CD14-positive monocyte (primary cell): ENCODE measurements around the gene MYOCOS. TPM values are rescaled to one million over a fixed set of nuclear protein-coding genes. Genes with fewer than 3 reads are reported as not detected.

Source experiments
- DNase-seq, 3 donors: peaks; one replicate each; pipeline ENCODE4 v3.0.0-alpha.2; 2011 to 2022
- H2AFZ ChIP-seq: 2 replicates; pipeline ENCODE4 v1.6.0; 2012; ENCODE audit warnings: mild to moderate bottlenecking, low read depth, low read length, inconsistent platforms; ENCODE audit not compliant: insufficient read depth, poor library complexity, severe bottlenecking
- H3K27ac ChIP-seq, 2 donors: 1 replicate in 1 of 2; 2 replicates in 1 of 2; pipeline ENCODE4 v1.5.1; 2012 to 2013; ENCODE audit warnings: low read length in 2 of 2, control low read depth in 1 of 2, inconsistent platforms in 1 of 2, low read depth in 1 of 2, mild to moderate bottlenecking in 1 of 2
- H3K27me3 ChIP-seq, 2 donors: one replicate each; pipeline versions ENCODE4 v1.6.0 to v1.6.1; 2011 to 2013; ENCODE audit warnings: low read length in 2 of 2; ENCODE audit not compliant: control insufficient read depth in 2 of 2, insufficient read depth in 2 of 2
- H3K36me3 ChIP-seq, 2 donors: replicated peaks in 1 of 2; 1 replicate in 1 of 2; 2 replicates in 1 of 2; pipeline versions ENCODE4 v1.5.1 to v1.6.1; 2012 to 2013; ENCODE audit warnings: low read length in 2 of 2, control low read depth in 1 of 2, inconsistent platforms in 1 of 2, mild to moderate bottlenecking in 1 of 2; ENCODE audit not compliant: insufficient read depth in 2 of 2, control insufficient read depth in 1 of 2
- H3K4me1 ChIP-seq, 2 donors: 1 replicate in 1 of 2; 2 replicates in 1 of 2; pipeline versions ENCODE4 v1.5.1 to v1.6.1; 2012 to 2013; ENCODE audit warnings: low read length in 2 of 2, control low read depth in 1 of 2, inconsistent platforms in 1 of 2, mild to moderate bottlenecking in 1 of 2, moderate library complexity in 1 of 2; ENCODE audit not compliant: insufficient read depth in 2 of 2, control insufficient read depth in 1 of 2
- H3K4me2 ChIP-seq: replicated peaks from 2 replicates; pipeline ENCODE3; 2012; ENCODE audit warnings: low read length, moderate library complexity, mild to moderate bottlenecking; ENCODE audit not compliant: poor library complexity, severe bottlenecking; ENCODE audit errors: extremely low read depth
- H3K4me3 ChIP-seq, 3 experiments: fragments of 200-600 bp in 1 of 3; sonication (generic) in 1 of 3; replicated peaks in 1 of 3; 1 replicate in 2 of 3; 2 replicates in 1 of 3; pipeline ENCODE4 v1.5.1; 2011 to 2013; ENCODE audit warnings: low read length in 3 of 3, mild to moderate bottlenecking in 3 of 3, control low read depth in 2 of 3, low read depth in 2 of 3, inconsistent platforms in 1 of 3, moderate library complexity in 1 of 3
- H3K79me2 ChIP-seq: 2 replicates; pipeline ENCODE4 v1.6.0; 2012; ENCODE audit warnings: mild to moderate bottlenecking, control low read depth, inconsistent platforms, low read length, moderate library complexity; ENCODE audit not compliant: insufficient read depth
- H3K9ac ChIP-seq: 2 replicates; pipeline ENCODE4 v1.6.0; 2017; ENCODE audit warnings: low read length, mild to moderate bottlenecking; ENCODE audit not compliant: insufficient read depth, poor library complexity, severe bottlenecking
- H3K9me3 ChIP-seq, 2 donors: replicated peaks in 1 of 2; 1 replicate in 1 of 2; 2 replicates in 1 of 2; pipeline versions ENCODE4 v1.5.1 to v1.6.1; 2012 to 2013; ENCODE audit warnings: low read length in 2 of 2, control low read depth in 1 of 2; ENCODE audit not compliant: control insufficient read depth in 1 of 2, insufficient read depth in 1 of 2
- H4K20me1 ChIP-seq: 2 replicates; pipeline ENCODE4 v1.6.0; 2012; ENCODE audit warnings: mild to moderate bottlenecking, low read length, control low read depth, moderate library complexity; ENCODE audit not compliant: insufficient read depth
- H3K27ac Mint-ChIP-seq, 7 donors: one replicate each; pipeline ENCODE4 v1.8.0; 2020; ENCODE audit warnings: mild to moderate bottlenecking in 7 of 7, mixed read lengths in 7 of 7, moderate library complexity in 6 of 7, inconsistent platforms in 2 of 7
- H3K27me3 Mint-ChIP-seq, 3 donors: one replicate each; pipeline ENCODE4 v1.8.0; 2021 to 2022; ENCODE audit warnings: low read depth in 3 of 3, mild to moderate bottlenecking in 3 of 3, mixed read lengths in 3 of 3, moderate library complexity in 3 of 3, inconsistent platforms in 1 of 3
- H3K36me3 Mint-ChIP-seq, 2 donors: one replicate each; pipeline ENCODE4 v1.8.0; 2020; ENCODE audit warnings: mixed read lengths in 2 of 2, inconsistent platforms in 1 of 2, mild to moderate bottlenecking in 1 of 2
- H3K4me1 Mint-ChIP-seq: one replicate; pipeline ENCODE4 v1.8.0; 2020; ENCODE audit warnings: mild to moderate bottlenecking, mixed read lengths
- H3K4me3 Mint-ChIP-seq, 2 donors: one replicate each; pipeline ENCODE4 v1.8.0; 2020; ENCODE audit warnings: mild to moderate bottlenecking in 2 of 2, mixed read lengths in 2 of 2, moderate library complexity in 1 of 2
- H3K9me3 Mint-ChIP-seq, 7 donors: one replicate each; pipeline ENCODE4 v1.8.0; 2020 to 2022; ENCODE audit warnings: mixed read lengths in 7 of 7, mild to moderate bottlenecking in 6 of 7, moderate library complexity in 6 of 7, inconsistent platforms in 2 of 7
- WGBS: methylation state at CpG from one replicate; pipeline ENCODE4 v1.1.5; 2013; ENCODE audit warnings: missing lambda C conversion rate; ENCODE audit not compliant: insufficient coverage; 5-methylcytosine and 5-hydroxymethylcytosine counted together
- intact Hi-C, 2 donors: fragments of 100-400 bp; cut with micrococcal nuclease; formaldehyde crosslinking; loops; one replicate each; pipeline versions ENCODE4 v1.15.0 to v1.15.1; 2023
- polyA plus RNA-seq, 3 donors: library from polyadenylated mRNA; depleted of rRNA in 1 of 3; unstranded in 2 of 3; stranded (reverse) in 1 of 3; fragments of 300-500 nt in 2 of 3; fragments of >200 nt in 1 of 3; fragmentation: Illumina TruSeq in 2 of 3; gene quantifications; 1 replicate in 2 of 3; 2 replicates in 1 of 3; pipeline ENCODE4 v1.2.3, GENCODE V29; 2012 to 2021
- TF ChIP-seq, protein P1 (sequence below): fragments of 200-600 bp; IDR thresholded peaks from one replicate; pipeline ENCODE4 v1.8.0; 2022; ENCODE audit warnings: antibody characterized with exemption, mild to moderate bottlenecking

MYOCOS gene
- polyA plus RNA-seq, 3 donors: not detected

DNA sequence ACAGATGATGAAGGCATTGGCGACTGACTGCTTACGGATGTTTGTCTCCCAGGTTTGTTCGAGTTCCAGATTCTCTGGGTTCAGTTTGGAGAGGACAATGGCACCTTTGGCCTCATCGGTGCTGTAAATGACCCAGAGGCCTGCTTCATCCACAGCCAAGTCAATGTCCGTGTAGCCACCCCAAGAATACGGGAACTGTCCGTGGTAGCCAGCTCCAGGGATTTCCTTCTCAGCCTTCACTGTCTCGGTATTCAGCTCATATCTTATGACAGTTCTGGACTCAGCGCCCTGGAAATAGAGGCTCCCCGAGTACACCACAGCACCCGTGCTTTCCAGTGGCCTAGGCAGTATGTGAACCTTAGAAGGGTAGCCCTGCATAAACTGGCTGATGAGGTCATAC, 14.1 kb downstream of the MYOCOS start:
- peaks cover 1 to 4% (median 4%) of the 10 kb centered on the region in 3 donors for H3K27me3 Mint-ChIP-seq

DNA sequence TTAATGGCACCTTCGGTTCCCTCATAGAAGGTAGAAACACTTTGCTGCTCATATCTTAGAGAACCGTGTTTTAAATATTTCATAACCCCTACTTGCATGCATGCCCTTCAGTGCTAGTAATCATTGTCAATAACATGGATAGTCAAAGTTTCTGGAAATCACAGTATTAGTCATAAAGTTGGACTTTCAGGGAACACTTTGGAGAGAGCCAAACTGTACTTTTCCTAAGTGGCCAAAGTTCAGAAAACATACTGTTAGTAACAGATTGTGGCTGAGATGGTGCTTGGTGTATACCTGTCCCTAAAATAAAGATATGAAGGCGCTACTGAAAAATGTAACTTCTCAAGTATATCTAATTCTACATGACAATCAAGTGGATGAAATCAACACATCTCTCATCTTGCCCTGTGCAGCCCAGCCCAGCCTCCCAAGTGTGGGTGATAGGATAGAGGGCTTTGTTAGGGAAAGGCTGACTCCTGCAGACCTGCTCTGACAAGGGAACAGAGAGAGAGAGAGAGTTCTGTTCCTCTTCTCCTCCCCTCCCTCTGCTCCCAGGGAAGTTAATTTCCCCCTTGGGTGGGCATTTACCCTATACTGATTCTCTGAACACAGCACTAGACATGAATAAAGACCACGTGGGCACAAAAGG, 16.0 kb downstream of the MYOCOS start:
- 50% methylated on average over 2 of the region's 4 CpGs for WGBS
- no peaks in the 10 kb centered on the region for H3K36me3 Mint-ChIP-seq

More for the DNA sequence above, 14.1 kb downstream of the MYOCOS start:
- no peaks in the 10 kb centered on the region for H3K9me3 ChIP-seq
- H3K9me3 Mint-ChIP-seq: peaks cover 0 to 3% (median 0%) of the 10 kb centered on the region in 7 donors
- no peak overlapping the region for H3K9ac ChIP-seq
- no peak for DNase-seq
- no peak overlapping the region for H3K4me3 Mint-ChIP-seq
- H3K27me3 ChIP-seq: no peaks in the 10 kb centered on the region
- H3K79me2 ChIP-seq: no peaks in the 10 kb centered on the region
- no peaks in the 10 kb centered on the region for H3K36me3 ChIP-seq
- no peaks in the 10 kb centered on the region for H3K4me1 Mint-ChIP-seq
- H3K27ac ChIP-seq: no peak overlapping the region
- intact Hi-C loops: no loop called here
- H2AFZ ChIP-seq: no peak overlapping the region
- H3K36me3 Mint-ChIP-seq: no peaks in the 10 kb centered on the region
- H3K4me2 ChIP-seq: no peak overlapping the region
- no peaks in the 10 kb centered on the region for H3K4me1 ChIP-seq
- 93% methylated on average over 11 of the region's 11 CpGs for WGBS
- H3K4me3 ChIP-seq: no peak overlapping the region
- H3K27ac Mint-ChIP-seq: no peak overlapping the region
- no peaks in the 10 kb centered on the region for H4K20me1 ChIP-seq
- TF ChIP-seq, protein P1, sequence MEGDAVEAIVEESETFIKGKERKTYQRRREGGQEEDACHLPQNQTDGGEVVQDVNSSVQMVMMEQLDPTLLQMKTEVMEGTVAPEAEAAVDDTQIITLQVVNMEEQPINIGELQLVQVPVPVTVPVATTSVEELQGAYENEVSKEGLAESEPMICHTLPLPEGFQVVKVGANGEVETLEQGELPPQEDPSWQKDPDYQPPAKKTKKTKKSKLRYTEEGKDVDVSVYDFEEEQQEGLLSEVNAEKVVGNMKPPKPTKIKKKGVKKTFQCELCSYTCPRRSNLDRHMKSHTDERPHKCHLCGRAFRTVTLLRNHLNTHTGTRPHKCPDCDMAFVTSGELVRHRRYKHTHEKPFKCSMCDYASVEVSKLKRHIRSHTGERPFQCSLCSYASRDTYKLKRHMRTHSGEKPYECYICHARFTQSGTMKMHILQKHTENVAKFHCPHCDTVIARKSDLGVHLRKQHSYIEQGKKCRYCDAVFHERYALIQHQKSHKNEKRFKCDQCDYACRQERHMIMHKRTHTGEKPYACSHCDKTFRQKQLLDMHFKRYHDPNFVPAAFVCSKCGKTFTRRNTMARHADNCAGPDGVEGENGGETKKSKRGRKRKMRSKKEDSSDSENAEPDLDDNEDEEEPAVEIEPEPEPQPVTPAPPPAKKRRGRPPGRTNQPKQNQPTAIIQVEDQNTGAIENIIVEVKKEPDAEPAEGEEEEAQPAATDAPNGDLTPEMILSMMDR: no peak

More for the DNA sequence above, 16.0 kb downstream of the MYOCOS start:
- no peak overlapping the region for H3K27ac ChIP-seq
- no peaks in the 10 kb centered on the region for H3K9me3 ChIP-seq
- no peak overlapping the region for H3K4me3 ChIP-seq
- H3K4me2 ChIP-seq: no peak overlapping the region
- no peaks in the 10 kb centered on the region for H3K36me3 ChIP-seq
- no peaks in the 10 kb centered on the region for H3K4me1 ChIP-seq
- intact Hi-C loops: no loop called here
- DNase-seq: no peak
- TF ChIP-seq, protein P1: no peak
- H3K27me3 Mint-ChIP-seq: peaks cover under 1 to 4% (median 1%) of the 10 kb centered on the region in 3 donors
- no peaks in the 10 kb centered on the region for H3K79me2 ChIP-seq
- no peak overlapping the region for H3K4me3 Mint-ChIP-seq
- H3K9ac ChIP-seq: no peak overlapping the region
- peaks cover 0 to 1% (median 0%) of the 10 kb centered on the region in 7 donors for H3K9me3 Mint-ChIP-seq
- H3K27me3 ChIP-seq: no peaks in the 10 kb centered on the region
- H3K4me1 Mint-ChIP-seq: no peaks in the 10 kb centered on the region
- H2AFZ ChIP-seq: no peak overlapping the region
- H3K27ac Mint-ChIP-seq: no peak overlapping the region
- no peaks in the 10 kb centered on the region for H4K20me1 ChIP-seq
